Activated CD4-positive, alpha-beta T cell treated with anti-CD3 and anti-CD28 coated beads for 1 hour (primary cell): ENCODE measurements around the gene SPECC1.
A peak's percentile ranks its signal among the peaks of the same experiment; 100 is the strongest.
"Not testable (repeated sequence)": the region's sequence is repeated elsewhere in the genome, so short reads cannot be mapped to it uniquely, and the experiment has no call there.

ENCODE experiments used
- DNase-seq: peaks from one replicate; pipeline ENCODE4 v3.0.0-alpha.2; 2020

SPECC1 gene

GRCh38 chr17:20244671-20245070, 235.5 kb downstream of the SPECC1 start:
- DNase-seq = no peak

- DNase-seq = no peak
Observed at GRCh38 chr17:20246692-20247091, 237.5 kb downstream of the SPECC1 start.

GRCh38 chr17:20253323-20253722, 244.2 kb downstream of the SPECC1 start:
- no peak for DNase-seq

GRCh38 chr17:20254541-20254940, 245.4 kb downstream of the SPECC1 start:
- DNase-seq = no peak

GRCh38 chr17:20256144-20256543, 247.0 kb downstream of the SPECC1 start:
- DNase-seq = no peak

- no peak for DNase-seq
Observed at GRCh38 chr17:20257008-20257407, 247.8 kb downstream of the SPECC1 start.

- no peak for DNase-seq
Observed at GRCh38 chr17:20257798-20258197, 248.6 kb downstream of the SPECC1 start.

- DNase-seq = no peak
Observed at GRCh38 chr17:20259668-20260067, 250.5 kb downstream of the SPECC1 start.

- no peak for DNase-seq
Observed at GRCh38 chr17:20260268-20260667, 251.1 kb downstream of the SPECC1 start.

GRCh38 chr17:20262226-20263114, 253.3 kb downstream of the SPECC1 start:
- DNase-seq = no peak

- not testable (repeated sequence) for DNase-seq
Observed at GRCh38 chr17:20263115-20263433, 253.9 kb downstream of the SPECC1 start.

GRCh38 chr17:20263595-20263994, 254.4 kb downstream of the SPECC1 start:
- DNase-seq = no peak

GRCh38 chr17:20264996-20265395, 255.8 kb downstream of the SPECC1 start:
- DNase-seq = no peak

GRCh38 chr17:20266806-20267458, 257.8 kb downstream of the SPECC1 start:
- no peak for DNase-seq

- DNase-seq = peak; percentile 26
Observed at GRCh38 chr17:20267459-20267842, 258.3 kb downstream of the SPECC1 start.

- no peak for DNase-seq
Observed at GRCh38 chr17:20270369-20270768, 261.2 kb downstream of the SPECC1 start.

- DNase-seq = no peak
Observed at GRCh38 chr17:20271011-20271610, 262.0 kb downstream of the SPECC1 start.

GRCh38 chr17:20273741-20274500, 264.8 kb downstream of the SPECC1 start:
- DNase-seq = no peak

GRCh38 chr17:20275653-20276052, 266.5 kb downstream of the SPECC1 start:
- no peak for DNase-seq

- DNase-seq = no peak
Observed at GRCh38 chr17:20276421-20276820, 267.3 kb downstream of the SPECC1 start.

GRCh38 chr17:20278805-20279204, 269.6 kb downstream of the SPECC1 start:
- no peak for DNase-seq

- no peak for DNase-seq
Observed at GRCh38 chr17:20279631-20280030, 270.5 kb downstream of the SPECC1 start.

GRCh38 chr17:20280051-20280450, 270.9 kb downstream of the SPECC1 start:
- no peak for DNase-seq
